ENCODE results near the gene IBA57.

Gene IBA57

GRCh38 chr1:228150461-228151179, 15.0 kb upstream of the IBA57 start:
- Histone ChIP-seq H2AK5ac (ENCODE audit: low read length) (peak overlapping the region; percentile 60), H3K79me1 (ENCODE audit: low read length) (peaks cover 11% of the 10 kb centered on the region), H3K4me1 (ENCODE audit: control insufficient read depth in 1 of 2, insufficient read depth in 2 of 2, low read length in 2 of 2) (peaks cover 21 to 22% of the 10 kb centered on the region in 2 experiments), H2AFZ (ENCODE audit: insufficient read depth, low read length, poor library complexity) (peak overlapping the region; percentile 17), H4K8ac (ENCODE audit: low read depth, low read length) (no peak overlapping the region), H3K9ac (ENCODE audit: low read length) (no peak overlapping the region), H3K36me3 (ENCODE audit: control insufficient read depth in 1 of 2, insufficient read depth in 2 of 2, low read length in 2 of 2) (peaks cover 31 to 38% of the 10 kb centered on the region in 2 experiments), H3K14ac (ENCODE audit: low read length) (peak overlapping the region; percentile 49), H3K23ac (ENCODE audit: low read length) (no peak overlapping the region), H3K27me3 (ENCODE audit: insufficient read depth, low read length) (no peaks in the 10 kb centered on the region), H4K91ac (ENCODE audit: low read depth, low read length) (peak overlapping the region; percentile 32), H3K4ac (ENCODE audit: low read depth, low read length) (no peak overlapping the region), H3K4me3 (ENCODE audit: low read depth, low read length) (no peak overlapping the region), H3K4me2 (ENCODE audit: low read length) (no peak overlapping the region), H3K18ac (ENCODE audit: low read length) (peak overlapping the region; percentile 42), H3K27ac (ENCODE audit: low read depth, low read length) (no peak overlapping the region), H2BK12ac (ENCODE audit: low read length) (no peak overlapping the region), H4K12ac (ENCODE audit: low read depth, low read length) (no peak overlapping the region), H2BK120ac (ENCODE audit: insufficient read depth, low read length, poor library complexity) (peak overlapping the region; percentile 61), H3K9me3 (ENCODE audit: insufficient read depth, low read depth, low read length) (peaks cover 2% of the 10 kb centered on the region), H3K79me2 (ENCODE audit: control insufficient read depth, insufficient read depth, low read length, poor library complexity) (peaks cover 3% of the 10 kb centered on the region), H2BK5ac (ENCODE audit: low read depth, low read length, poor library complexity) (no peak overlapping the region)
- WGBS (ENCODE audit: extremely low coverage, insufficient coverage, insufficient read length), result no CpG with 5 or more reads among the region's 17 CpGs
- no peak for DNase-seq

GRCh38 chr1:228151180-228151925, 14.3 kb upstream of the IBA57 start:
- WGBS (ENCODE audit: extremely low coverage, insufficient coverage, insufficient read length), result no CpG with 5 or more reads among the region's 12 CpGs
- no peak for DNase-seq
- no peaks in the 10 kb centered on the region for H3K27me3 ChIP-seq (ENCODE audit: insufficient read depth, low read length)

GRCh38 chr1:228152097-228152917, 13.3 kb upstream of the IBA57 start:
- Histone ChIP-seq H2BK5ac (ENCODE audit: low read depth, low read length, poor library complexity) (no peak overlapping the region), H3K4ac (ENCODE audit: low read depth, low read length) (no peak overlapping the region), H2AK5ac (ENCODE audit: low read length) (no peak overlapping the region), H2BK120ac (ENCODE audit: insufficient read depth, low read length, poor library complexity) (no peak overlapping the region), H3K4me3 (ENCODE audit: low read depth, low read length) (no peak overlapping the region), H4K91ac (ENCODE audit: low read depth, low read length) (no peak overlapping the region), H4K8ac (ENCODE audit: low read depth, low read length) (no peak overlapping the region), H3K14ac (ENCODE audit: low read length) (no peak overlapping the region), H3K4me2 (ENCODE audit: low read length) (no peak overlapping the region), H3K18ac (ENCODE audit: low read length) (no peak overlapping the region), H2AFZ (ENCODE audit: insufficient read depth, low read length, poor library complexity) (no peak overlapping the region), H3K4me1 (ENCODE audit: control insufficient read depth in 1 of 2, insufficient read depth in 2 of 2, low read length in 2 of 2) (peaks cover 21 to 22% of the 10 kb centered on the region in 2 experiments), H3K27me3 (ENCODE audit: insufficient read depth, low read length) (no peaks in the 10 kb centered on the region), H2BK12ac (ENCODE audit: low read length) (no peak overlapping the region), H3K27ac (ENCODE audit: low read depth, low read length) (no peak overlapping the region), H4K12ac (ENCODE audit: low read depth, low read length) (no peak overlapping the region), H3K36me3 (ENCODE audit: control insufficient read depth in 1 of 2, insufficient read depth in 2 of 2, low read length in 2 of 2) (peaks cover 17 to 21% of the 10 kb centered on the region in 2 experiments), H3K9me3 (ENCODE audit: insufficient read depth, low read depth, low read length) (no peaks in the 10 kb centered on the region), H3K79me2 (ENCODE audit: control insufficient read depth, insufficient read depth, low read length, poor library complexity) (peaks cover 3% of the 10 kb centered on the region), H3K23ac (ENCODE audit: low read length) (no peak overlapping the region), H3K9ac (ENCODE audit: low read length) (no peak overlapping the region), H3K79me1 (ENCODE audit: low read length) (peaks cover 11% of the 10 kb centered on the region)
- no CpG with 5 or more reads among the region's 19 CpGs for WGBS (ENCODE audit: extremely low coverage, insufficient coverage, insufficient read length)
- no peak for DNase-seq

More at GRCh38 chr1:228151180-228151925, 14.3 kb upstream of the IBA57 start:
- H2AK5ac ChIP-seq (ENCODE audit: low read length), result peak overlapping the region; percentile 50
- peaks cover 2% of the 10 kb centered on the region for H3K9me3 ChIP-seq (ENCODE audit: insufficient read depth, low read depth, low read length)
- H3K79me1 ChIP-seq (ENCODE audit: low read length), result peaks cover 11% of the 10 kb centered on the region
- H4K91ac ChIP-seq (ENCODE audit: low read depth, low read length), result peak overlapping the region; percentile 25
- H3K79me2 ChIP-seq (ENCODE audit: control insufficient read depth, insufficient read depth, low read length, poor library complexity), result peaks cover 3% of the 10 kb centered on the region
- no peak overlapping the region for H3K4me3 ChIP-seq (ENCODE audit: low read depth, low read length)
- no peak overlapping the region for H3K14ac ChIP-seq (ENCODE audit: low read length)
- H3K23ac ChIP-seq (ENCODE audit: low read length), result no peak overlapping the region
- no peak overlapping the region for H4K8ac ChIP-seq (ENCODE audit: low read depth, low read length)
- H3K4me2 ChIP-seq (ENCODE audit: low read length), result no peak overlapping the region
- no peak overlapping the region for H4K12ac ChIP-seq (ENCODE audit: low read depth, low read length)
- no peak overlapping the region for H2BK5ac ChIP-seq (ENCODE audit: low read depth, low read length, poor library complexity)
- H3K27ac ChIP-seq (ENCODE audit: low read depth, low read length), result no peak overlapping the region
- H2BK120ac ChIP-seq (ENCODE audit: insufficient read depth, low read length, poor library complexity), result no peak overlapping the region
- H3K36me3 ChIP-seq (ENCODE audit: control insufficient read depth in 1 of 2, insufficient read depth in 2 of 2, low read length in 2 of 2), result peaks cover 25 to 30% of the 10 kb centered on the region in 2 experiments
- no peak overlapping the region for H2BK12ac ChIP-seq (ENCODE audit: low read length)
- H3K4ac ChIP-seq (ENCODE audit: low read depth, low read length), result no peak overlapping the region
- H3K9ac ChIP-seq (ENCODE audit: low read length), result no peak overlapping the region
- no peak overlapping the region for H2AFZ ChIP-seq (ENCODE audit: insufficient read depth, low read length, poor library complexity)
- peaks cover 21 to 22% of the 10 kb centered on the region in 2 experiments for H3K4me1 ChIP-seq (ENCODE audit: control insufficient read depth in 1 of 2, insufficient read depth in 2 of 2, low read length in 2 of 2)
- peak overlapping the region; percentile 30 for H3K18ac ChIP-seq (ENCODE audit: low read length)

GRCh38 chr1:228152918-228153258, 12.7 kb upstream of the IBA57 start:
- no peak overlapping the region for H3K14ac ChIP-seq (ENCODE audit: low read length)
- H2BK12ac ChIP-seq (ENCODE audit: low read length), result no peak overlapping the region
- H3K4me3 ChIP-seq (ENCODE audit: low read depth, low read length), result no peak overlapping the region
- H3K4ac ChIP-seq (ENCODE audit: low read depth, low read length), result no peak overlapping the region
- peaks cover 3% of the 10 kb centered on the region for H3K79me2 ChIP-seq (ENCODE audit: control insufficient read depth, insufficient read depth, low read length, poor library complexity)
- peaks cover 13 to 15% of the 10 kb centered on the region in 2 experiments for H3K36me3 ChIP-seq (ENCODE audit: control insufficient read depth in 1 of 2, insufficient read depth in 2 of 2, low read length in 2 of 2)
- no peak overlapping the region for H3K9ac ChIP-seq (ENCODE audit: low read length)
- H3K27ac ChIP-seq (ENCODE audit: low read depth, low read length), result no peak overlapping the region
- H3K79me1 ChIP-seq (ENCODE audit: low read length), result peaks cover 11% of the 10 kb centered on the region
- no peak overlapping the region for H3K23ac ChIP-seq (ENCODE audit: low read length)
- H3K4me1 ChIP-seq (ENCODE audit: control insufficient read depth in 1 of 2, insufficient read depth in 2 of 2, low read length in 2 of 2), result peaks cover 21 to 22% of the 10 kb centered on the region in 2 experiments
- H3K18ac ChIP-seq (ENCODE audit: low read length), result no peak overlapping the region
- DNase-seq, result no peak
- H2BK120ac ChIP-seq (ENCODE audit: insufficient read depth, low read length, poor library complexity), result no peak overlapping the region
- H2AFZ ChIP-seq (ENCODE audit: insufficient read depth, low read length, poor library complexity), result no peak overlapping the region
- no peak overlapping the region for H4K91ac ChIP-seq (ENCODE audit: low read depth, low read length)
- no peak overlapping the region for H3K4me2 ChIP-seq (ENCODE audit: low read length)
- H4K8ac ChIP-seq (ENCODE audit: low read depth, low read length), result no peak overlapping the region
- H4K12ac ChIP-seq (ENCODE audit: low read depth, low read length), result no peak overlapping the region
- H3K9me3 ChIP-seq (ENCODE audit: insufficient read depth, low read depth, low read length), result no peaks in the 10 kb centered on the region
- no peak overlapping the region for H2BK5ac ChIP-seq (ENCODE audit: low read depth, low read length, poor library complexity)
- H3K27me3 ChIP-seq (ENCODE audit: insufficient read depth, low read length), result no peaks in the 10 kb centered on the region
- WGBS (ENCODE audit: extremely low coverage, insufficient coverage, insufficient read length), result no CpG with 5 or more reads among the region's 3 CpGs
- no peak overlapping the region for H2AK5ac ChIP-seq (ENCODE audit: low read length)
